ENCODE measurements around the gene ADAP1.

ADAP1 gene

DNA sequence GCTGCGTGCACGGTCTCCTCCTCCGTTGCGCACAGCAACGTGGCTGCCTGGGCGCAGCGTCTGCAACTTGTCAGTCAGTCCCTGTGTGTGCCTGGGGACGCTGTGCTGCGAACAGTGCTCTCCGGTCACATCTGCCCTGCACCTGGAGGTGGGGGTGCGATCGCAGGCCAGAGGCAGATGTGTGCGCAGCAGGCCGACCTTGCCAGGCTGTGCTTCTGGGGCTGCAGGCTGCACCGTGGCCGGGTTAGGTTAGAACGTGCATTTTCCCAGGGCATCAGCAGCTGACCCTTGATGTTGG lies 86.3 kb downstream of the ADAP1 start:
- no peaks in the 10 kb centered on the region for H3K9me3 ChIP-seq (ENCODE audit: insufficient read depth, low read length, severe bottlenecking)
- no peaks in the 10 kb centered on the region for H3K27me3 ChIP-seq (ENCODE audit: insufficient read depth, low read length, poor library complexity)
- no peaks in the 10 kb centered on the region for H3K79me2 ChIP-seq (ENCODE audit: insufficient read depth, low read length)
- H3K4me1 ChIP-seq (ENCODE audit: insufficient read depth, low read length) = peaks cover 3% of the 10 kb centered on the region
- no peak for ATAC-seq (ENCODE audit: insufficient read depth, low read depth)
- H3K4me2 ChIP-seq (ENCODE audit: insufficient read depth, low read length) = no peak overlapping the region
- TF ChIP-seq EZH2 (IDR thresholded peaks at IDR 0.05; ENCODE audit: borderline replicate concordance, low read depth, low read length, severe bottlenecking) = no peak
- TF ChIP-seq, protein P1, sequence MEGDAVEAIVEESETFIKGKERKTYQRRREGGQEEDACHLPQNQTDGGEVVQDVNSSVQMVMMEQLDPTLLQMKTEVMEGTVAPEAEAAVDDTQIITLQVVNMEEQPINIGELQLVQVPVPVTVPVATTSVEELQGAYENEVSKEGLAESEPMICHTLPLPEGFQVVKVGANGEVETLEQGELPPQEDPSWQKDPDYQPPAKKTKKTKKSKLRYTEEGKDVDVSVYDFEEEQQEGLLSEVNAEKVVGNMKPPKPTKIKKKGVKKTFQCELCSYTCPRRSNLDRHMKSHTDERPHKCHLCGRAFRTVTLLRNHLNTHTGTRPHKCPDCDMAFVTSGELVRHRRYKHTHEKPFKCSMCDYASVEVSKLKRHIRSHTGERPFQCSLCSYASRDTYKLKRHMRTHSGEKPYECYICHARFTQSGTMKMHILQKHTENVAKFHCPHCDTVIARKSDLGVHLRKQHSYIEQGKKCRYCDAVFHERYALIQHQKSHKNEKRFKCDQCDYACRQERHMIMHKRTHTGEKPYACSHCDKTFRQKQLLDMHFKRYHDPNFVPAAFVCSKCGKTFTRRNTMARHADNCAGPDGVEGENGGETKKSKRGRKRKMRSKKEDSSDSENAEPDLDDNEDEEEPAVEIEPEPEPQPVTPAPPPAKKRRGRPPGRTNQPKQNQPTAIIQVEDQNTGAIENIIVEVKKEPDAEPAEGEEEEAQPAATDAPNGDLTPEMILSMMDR (IDR thresholded peaks at IDR 0.05; ENCODE audit: borderline replicate concordance, extremely low read depth, low read length, poor library complexity, severe bottlenecking) = no peak
- H2AFZ ChIP-seq (ENCODE audit: low read depth, low read length) = no peak overlapping the region
- peaks cover 67% of the 10 kb centered on the region for H3K36me3 ChIP-seq (ENCODE audit: insufficient read depth, low read length)
- H3K4me3 ChIP-seq (ENCODE audit: low read depth in 1 of 2, low read length in 2 of 2) = no peak overlapping the region
- DNase-seq = no peak
- H3K9ac ChIP-seq (ENCODE audit: low read depth, low read length) = no peak overlapping the region
- no peaks in the 10 kb centered on the region for H4K20me1 ChIP-seq (ENCODE audit: insufficient read depth, low read length)
- no peak overlapping the region for H3K27ac ChIP-seq (ENCODE audit: low read length)

DNA sequence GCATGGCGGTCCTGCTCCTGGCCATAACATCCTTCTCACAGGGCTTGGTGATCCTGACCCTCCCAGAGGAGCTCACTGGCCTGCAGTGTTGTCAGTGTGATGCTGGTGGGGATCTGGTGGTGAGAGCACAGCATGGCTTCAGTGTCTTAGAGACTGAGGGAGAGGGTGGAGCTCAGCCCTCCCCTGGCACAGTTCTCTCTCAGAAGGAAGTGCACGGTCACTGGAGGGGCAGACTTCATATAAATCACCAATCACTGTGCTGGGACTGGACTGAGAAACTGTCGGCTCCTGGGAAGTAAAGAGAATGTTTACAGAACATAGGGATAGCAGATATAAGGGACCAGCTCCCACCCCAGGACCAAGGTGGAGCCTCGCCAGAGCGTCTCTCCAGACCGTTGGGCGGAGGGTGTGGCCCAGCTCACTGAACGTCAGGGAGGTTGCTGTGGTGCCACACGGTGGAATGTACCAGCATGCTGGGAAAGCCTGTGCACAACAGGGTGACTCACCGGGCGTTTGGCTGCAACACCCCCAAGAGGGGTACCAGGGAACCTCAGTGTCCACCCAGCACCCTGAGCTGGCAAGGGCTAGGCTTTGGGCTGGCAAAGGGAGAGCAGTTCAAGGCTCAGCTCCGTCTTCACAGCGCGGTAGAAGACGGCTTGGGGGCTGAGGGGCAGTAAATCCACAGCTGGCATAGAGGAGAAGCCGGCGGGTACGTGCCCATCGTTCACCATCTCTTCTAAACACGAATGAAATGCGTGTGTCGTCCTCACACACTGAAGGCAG lies 86.9 kb downstream of the ADAP1 start:
- no peaks in the 10 kb centered on the region for H4K20me1 ChIP-seq (ENCODE audit: insufficient read depth, low read length)
- H3K27ac ChIP-seq (ENCODE audit: low read length) = no peak overlapping the region
- ATAC-seq (ENCODE audit: insufficient read depth, low read depth) = no peak
- H3K27me3 ChIP-seq (ENCODE audit: insufficient read depth, low read length, poor library complexity) = no peaks in the 10 kb centered on the region
- no peak overlapping the region for H3K4me2 ChIP-seq (ENCODE audit: insufficient read depth, low read length)
- no peaks in the 10 kb centered on the region for H3K4me1 ChIP-seq (ENCODE audit: insufficient read depth, low read length)
- no peaks in the 10 kb centered on the region for H3K79me2 ChIP-seq (ENCODE audit: insufficient read depth, low read length)
- no peak overlapping the region for H3K9ac ChIP-seq (ENCODE audit: low read depth, low read length)
- H2AFZ ChIP-seq (ENCODE audit: low read depth, low read length) = no peak overlapping the region
- no peak for TF ChIP-seq EZH2 (IDR thresholded peaks at IDR 0.05; ENCODE audit: borderline replicate concordance, low read depth, low read length, severe bottlenecking)
- TF ChIP-seq, protein P1 (IDR thresholded peaks at IDR 0.05; ENCODE audit: borderline replicate concordance, extremely low read depth, low read length, poor library complexity, severe bottlenecking) = no peak
- no peaks in the 10 kb centered on the region for H3K9me3 ChIP-seq (ENCODE audit: insufficient read depth, low read length, severe bottlenecking)
- H3K36me3 ChIP-seq (ENCODE audit: insufficient read depth, low read length) = peaks cover 61% of the 10 kb centered on the region
- no peak overlapping the region for H3K4me3 ChIP-seq (ENCODE audit: low read depth in 1 of 2, low read length in 2 of 2)
- DNase-seq = no peak

DNA sequence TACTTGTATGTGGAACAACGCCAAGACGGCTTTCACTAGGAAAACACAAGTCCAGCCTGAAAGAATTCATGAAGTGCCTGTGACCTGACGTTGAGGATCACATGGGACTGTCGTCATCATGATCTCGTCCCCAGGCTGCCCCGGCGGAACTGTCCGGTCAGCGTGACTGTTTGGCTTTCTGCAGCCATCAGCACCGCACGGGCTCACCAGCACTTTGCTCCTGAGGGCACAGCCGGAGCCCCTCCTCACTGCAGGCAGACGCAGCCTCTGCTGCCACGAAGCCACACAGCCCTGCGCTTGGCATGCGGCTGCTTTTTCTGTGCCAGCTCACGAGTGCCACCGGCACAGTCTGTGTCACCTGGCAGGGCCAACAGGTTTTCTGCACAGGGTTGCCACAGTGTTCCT lies 87.5 kb downstream of the ADAP1 start:
- no peak for TF ChIP-seq EZH2 (IDR thresholded peaks at IDR 0.05; ENCODE audit: borderline replicate concordance, low read depth, low read length, severe bottlenecking)
- TF ChIP-seq, protein P1 (IDR thresholded peaks at IDR 0.05; ENCODE audit: borderline replicate concordance, extremely low read depth, low read length, poor library complexity, severe bottlenecking) = no peak
- no peak overlapping the region for H3K4me2 ChIP-seq (ENCODE audit: insufficient read depth, low read length)
- no peaks in the 10 kb centered on the region for H3K27me3 ChIP-seq (ENCODE audit: insufficient read depth, low read length, poor library complexity)
- no peaks in the 10 kb centered on the region for H4K20me1 ChIP-seq (ENCODE audit: insufficient read depth, low read length)
- H3K9me3 ChIP-seq (ENCODE audit: insufficient read depth, low read length, severe bottlenecking) = no peaks in the 10 kb centered on the region
- ATAC-seq (ENCODE audit: insufficient read depth, low read depth) = no peak
- no peak overlapping the region for H3K4me3 ChIP-seq (ENCODE audit: low read depth in 1 of 2, low read length in 2 of 2)
- H3K4me1 ChIP-seq (ENCODE audit: insufficient read depth, low read length) = no peaks in the 10 kb centered on the region
- no peak for DNase-seq
- H3K79me2 ChIP-seq (ENCODE audit: insufficient read depth, low read length) = no peaks in the 10 kb centered on the region
- peaks cover 58% of the 10 kb centered on the region for H3K36me3 ChIP-seq (ENCODE audit: insufficient read depth, low read length)
- no peak overlapping the region for H3K27ac ChIP-seq (ENCODE audit: low read length)
- no peak overlapping the region for H3K9ac ChIP-seq (ENCODE audit: low read depth, low read length)
- H2AFZ ChIP-seq (ENCODE audit: low read depth, low read length) = no peak overlapping the region

All from DND-41 (cell line).